Keratinocyte (primary cell): ENCODE results near the gene ARMC6. TPM values are rescaled to one million over a fixed set of nuclear protein-coding genes. Genes with fewer than 3 reads are reported as not detected.

Source experiments
- DNase-seq: peaks from one replicate; pipeline ENCODE4 v3.0.0-alpha.2; 2011; ENCODE audit warnings: low read depth, missing footprints, low spot score
- FAIRE-seq: peaks from 2 replicates; lab custom pipeline; 2011; peaks lifted over from hg19 to GRCh38; lab: Jason Lieb, UNC
- H2AFZ ChIP-seq: 2 replicates; pipeline ENCODE4 v1.6.0; 2012; ENCODE audit warnings: low read length, control low read depth, inconsistent platforms; ENCODE audit not compliant: control insufficient read depth
- H3K27ac ChIP-seq: 2 replicates; pipeline ENCODE4 v1.5.1; 2011; ENCODE audit warnings: low read length; ENCODE audit not compliant: control insufficient read depth, insufficient read depth
- H3K27me3 ChIP-seq: 3 replicates; pipeline ENCODE4 v1.6.0; 2011; ENCODE audit warnings: low read length; ENCODE audit not compliant: control insufficient read depth, insufficient read depth; ENCODE audit errors: extremely low read depth
- H3K36me3 ChIP-seq, 2 experiments: 2 replicates in 1 of 2; 3 replicates in 1 of 2; pipeline ENCODE4 v1.5.1; 2011; ENCODE audit warnings: low read length in 2 of 2, mild to moderate bottlenecking in 1 of 2; ENCODE audit not compliant: control insufficient read depth in 2 of 2, insufficient read depth in 2 of 2; ENCODE audit errors: extremely low read depth in 1 of 2
- H3K4me1 ChIP-seq: 3 replicates; pipeline ENCODE4 v1.5.1; 2011; ENCODE audit warnings: low read length; ENCODE audit not compliant: control insufficient read depth, insufficient read depth; ENCODE audit errors: extremely low read depth
- H3K4me2 ChIP-seq: 3 replicates; pipeline ENCODE4 v1.6.0; 2011; ENCODE audit warnings: low read depth, low read length; ENCODE audit not compliant: control insufficient read depth, insufficient read depth; ENCODE audit errors: extremely low read depth
- H3K4me3 ChIP-seq, 3 experiments: fragments of 200-600 bp in 1 of 3; sonication (generic) in 1 of 3; 2 replicates in 2 of 3; 3 replicates in 1 of 3; pipeline ENCODE4 v1.5.1; 2011 to 2016; ENCODE audit warnings: low read length in 3 of 3, mild to moderate bottlenecking in 3 of 3, control low read depth in 2 of 3, inconsistent platforms in 1 of 3, low read depth in 1 of 3, mixed read lengths in 1 of 3, mixed run types in 1 of 3, moderate library complexity in 1 of 3; ENCODE audit not compliant: control insufficient read depth in 2 of 3, insufficient read depth in 2 of 3; ENCODE audit errors: extremely low read depth in 1 of 3
- H3K79me2 ChIP-seq: 2 replicates; pipeline ENCODE4 v1.6.0; 2012; ENCODE audit warnings: low read length; ENCODE audit not compliant: control insufficient read depth, insufficient read depth
- H3K9ac ChIP-seq: 3 replicates; pipeline ENCODE4 v1.6.0; 2011; ENCODE audit warnings: low read length; ENCODE audit not compliant: control insufficient read depth, insufficient read depth; ENCODE audit errors: extremely low read depth
- H3K9me1 ChIP-seq: 3 replicates; pipeline ENCODE4 v1.6.0; 2011; ENCODE audit warnings: low read length; ENCODE audit not compliant: control insufficient read depth, insufficient read depth; ENCODE audit errors: extremely low read depth
- H3K9me3 ChIP-seq: 2 replicates; pipeline ENCODE4 v1.5.1; 2012; ENCODE audit warnings: low read depth, low read length; ENCODE audit not compliant: control insufficient read depth
- H4K20me1 ChIP-seq: 3 replicates; pipeline ENCODE4 v1.6.0; 2011; ENCODE audit warnings: low read length; ENCODE audit not compliant: control insufficient read depth, insufficient read depth; ENCODE audit errors: extremely low read depth
- EZH2 ChIP-seq: IDR thresholded peaks from one replicate; pipeline ENCODE4 v1.6.1; 2012; ENCODE audit warnings: inconsistent platforms, mild to moderate bottlenecking, low read length, moderate library complexity
- dilution Hi-C: fragments of 300-500 bp; cut with MboI; formaldehyde crosslinking; loops from one replicate; pipeline ENCODE4 v1.7.0; 2020; ENCODE audit warnings: low sequenced_read_pairs; ENCODE audit not compliant: extremely low pct_ligation_motif_present
- polyA plus RNA-seq, 5 experiments: library from polyadenylated mRNA; depleted of rRNA in 3 of 5; stranded (reverse) in 3 of 5; stranded (forward) in 1 of 5; unstranded in 1 of 5; fragments of >200 nt; gene quantifications; 1 replicate in 1 of 5; 2 replicates in 3 of 5; 3 replicates in 1 of 5; pipeline versions ENCODE4 v1.2.1 to v1.2.3, GENCODE V29; 2011 to 2012; ENCODE audit warnings: missing spikeins in 2 of 5, low read depth in 1 of 5, low replicate concordance in 1 of 5
- TF ChIP-seq, protein P1 (sequence below), 3 experiments: IDR thresholded peaks in 1 of 3; conservative IDR thresholded peaks in 1 of 3; optimal IDR thresholded peaks in 1 of 3; 2 replicates in 2 of 3; 3 replicates in 1 of 3; pipeline versions ENCODE3 to v1.5.1; 2011; ENCODE audit warnings: low read length in 3 of 3, mild to moderate bottlenecking in 3 of 3, moderate library complexity in 2 of 3, control low read depth in 1 of 3, inconsistent platforms in 1 of 3; ENCODE audit not compliant: insufficient read depth in 2 of 3; ENCODE audit errors: extremely low read depth in 1 of 3

ARMC6 gene
- polyA plus RNA-seq, 1 donor (not counting 4 experiments of a cell fraction or from before 2014, with no cell fraction given), result 23.8 TPM

DNA sequence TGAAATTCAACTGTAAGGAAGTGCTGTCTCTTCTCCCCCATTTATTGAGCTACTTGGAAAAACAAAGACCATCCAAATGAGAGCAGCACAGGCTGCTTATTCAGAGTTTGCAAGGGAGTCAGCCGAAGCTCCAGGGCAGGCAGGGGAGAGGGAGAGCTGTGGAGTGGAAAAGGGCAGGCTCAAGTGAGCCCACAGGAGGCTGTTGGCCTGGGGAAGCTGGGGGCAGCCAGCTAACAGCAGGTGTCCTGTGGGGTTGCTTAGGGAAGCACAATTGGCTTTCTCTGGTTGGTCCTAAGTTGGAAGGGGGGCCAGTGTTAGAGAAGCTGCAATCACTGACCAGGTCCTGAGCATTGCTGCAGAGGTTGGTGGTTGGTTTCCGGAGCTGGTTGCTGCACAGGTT is 54.3 kb downstream of the ARMC6 start:
- peaks cover 5% of the 10 kb centered on the region for H3K4me1 ChIP-seq
- TF ChIP-seq, protein P1, sequence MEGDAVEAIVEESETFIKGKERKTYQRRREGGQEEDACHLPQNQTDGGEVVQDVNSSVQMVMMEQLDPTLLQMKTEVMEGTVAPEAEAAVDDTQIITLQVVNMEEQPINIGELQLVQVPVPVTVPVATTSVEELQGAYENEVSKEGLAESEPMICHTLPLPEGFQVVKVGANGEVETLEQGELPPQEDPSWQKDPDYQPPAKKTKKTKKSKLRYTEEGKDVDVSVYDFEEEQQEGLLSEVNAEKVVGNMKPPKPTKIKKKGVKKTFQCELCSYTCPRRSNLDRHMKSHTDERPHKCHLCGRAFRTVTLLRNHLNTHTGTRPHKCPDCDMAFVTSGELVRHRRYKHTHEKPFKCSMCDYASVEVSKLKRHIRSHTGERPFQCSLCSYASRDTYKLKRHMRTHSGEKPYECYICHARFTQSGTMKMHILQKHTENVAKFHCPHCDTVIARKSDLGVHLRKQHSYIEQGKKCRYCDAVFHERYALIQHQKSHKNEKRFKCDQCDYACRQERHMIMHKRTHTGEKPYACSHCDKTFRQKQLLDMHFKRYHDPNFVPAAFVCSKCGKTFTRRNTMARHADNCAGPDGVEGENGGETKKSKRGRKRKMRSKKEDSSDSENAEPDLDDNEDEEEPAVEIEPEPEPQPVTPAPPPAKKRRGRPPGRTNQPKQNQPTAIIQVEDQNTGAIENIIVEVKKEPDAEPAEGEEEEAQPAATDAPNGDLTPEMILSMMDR (optimal IDR thresholded peaks at IDR 0.05 in 1 of 3, IDR thresholded peaks at IDR 0.05 in 1 of 3, conservative IDR thresholded peaks at IDR 0.05 in 1 of 3; ENCODE audit: extremely low read depth in 1 of 3, insufficient read depth in 2 of 3, low read length in 3 of 3), result no peak
- TF ChIP-seq EZH2, result no peak
- no peaks in the 10 kb centered on the region for H4K20me1 ChIP-seq
- no peaks in the 10 kb centered on the region for H3K9me1 ChIP-seq
- H2AFZ ChIP-seq, result no peak overlapping the region
- H3K4me2 ChIP-seq, result no peak overlapping the region
- no peaks in the 10 kb centered on the region for H3K9me3 ChIP-seq
- no peak overlapping the region for H3K27ac ChIP-seq
- no peak overlapping the region for H3K9ac ChIP-seq
- dilution Hi-C loops, result no loop called here
- H3K4me3 ChIP-seq, result no peak overlapping the region
- FAIRE-seq, result no peak
- no peaks in the 10 kb centered on the region for H3K27me3 ChIP-seq
- H3K79me2 ChIP-seq, result no peaks in the 10 kb centered on the region
- DNase-seq, result no peak
- no peaks in the 10 kb centered on the region for H3K36me3 ChIP-seq

DNA sequence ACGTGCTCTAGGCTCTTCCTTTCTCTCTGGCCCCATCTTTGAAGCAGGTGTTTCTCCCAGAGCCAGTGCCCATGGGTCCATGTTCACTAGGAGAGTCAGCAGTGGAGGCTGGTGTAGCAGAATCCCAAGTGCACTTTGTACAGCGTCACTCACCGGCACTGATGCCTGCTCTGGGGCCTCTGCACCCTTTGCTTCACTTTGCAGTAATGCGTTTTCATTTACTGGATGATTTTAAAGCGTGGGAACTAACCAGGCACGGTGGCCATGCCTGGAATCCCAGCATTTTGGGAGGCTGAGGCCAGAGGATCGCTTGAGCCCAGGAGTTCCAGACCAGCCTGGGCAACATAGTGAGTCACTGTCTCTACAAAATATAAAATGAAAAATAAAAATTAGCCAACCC is 61.1 kb downstream of the ARMC6 start:
- Histone ChIP-seq H3K27ac (no peak overlapping the region), H3K27me3 (no peaks in the 10 kb centered on the region), H3K4me3 (no peak overlapping the region), H4K20me1 (no peaks in the 10 kb centered on the region), H3K79me2 (no peaks in the 10 kb centered on the region), H3K9me1 (no peaks in the 10 kb centered on the region), H3K36me3 (no peaks in the 10 kb centered on the region), H2AFZ (no peak overlapping the region), H3K4me1 (no peaks in the 10 kb centered on the region), H3K9ac (no peak overlapping the region), H3K4me2 (no peak overlapping the region), H3K9me3 (no peaks in the 10 kb centered on the region)
- dilution Hi-C loops, result no loop called here
- TF ChIP-seq, protein P1 (optimal IDR thresholded peaks at IDR 0.05 in 1 of 3, IDR thresholded peaks at IDR 0.05 in 1 of 3, conservative IDR thresholded peaks at IDR 0.05 in 1 of 3; ENCODE audit: extremely low read depth in 1 of 3, insufficient read depth in 2 of 3, low read length in 3 of 3), result no peak
- no peak for TF ChIP-seq EZH2
- FAIRE-seq, result no peak
- no peak for DNase-seq
